SJSA1 (cell line): ENCODE data around the gene THPO. TPM values are rescaled to one million over a fixed set of nuclear protein-coding genes. Genes with fewer than 3 reads are reported as not detected.
A peak's percentile ranks its signal among the peaks of the same experiment; 100 is the strongest.
"Not testable (repeated sequence)": the region's sequence is repeated elsewhere in the genome, so short reads cannot be mapped to it uniquely, and the experiment has no call there.

ENCODE experiments used
- DNase-seq, 2 experiments: peaks; one replicate each; pipeline ENCODE4 v3.0.0-alpha.2; 2015 to 2020; ENCODE audit warnings: low spot score in 2 of 2, low read depth in 1 of 2
- H3K27ac ChIP-seq: fragments of 250-450 bp; sonication (Bioruptor Pico); 2 replicates; pipeline ENCODE4 v1.5.1; 2020; ENCODE audit warnings: mild to moderate bottlenecking, moderate library complexity
- H3K27me3 ChIP-seq: fragments of 250-450 bp; sonication (Bioruptor Pico); replicated peaks from 2 replicates; pipeline ENCODE4 v1.5.1; 2020; ENCODE audit warnings: mild to moderate bottlenecking, moderate library complexity
- H3K36me3 ChIP-seq: fragments of 250-450 bp; sonication (Bioruptor Pico); 2 replicates; pipeline ENCODE4 v1.5.1; 2020; ENCODE audit warnings: mild to moderate bottlenecking
- H3K4me1 ChIP-seq: fragments of 250-450 bp; sonication (Bioruptor Pico); replicated peaks from 2 replicates; pipeline ENCODE4 v1.6.1; 2021; ENCODE audit warnings: mild to moderate bottlenecking
- H3K4me3 ChIP-seq: fragments of 250-450 bp; sonication (Bioruptor Pico); 2 replicates; pipeline ENCODE4 v1.5.1; 2020; ENCODE audit warnings: mild to moderate bottlenecking
- H3K9me3 ChIP-seq: fragments of 250-450 bp; sonication (Bioruptor Pico); replicated peaks from 2 replicates; pipeline ENCODE4 v1.5.1; 2020; ENCODE audit warnings: mild to moderate bottlenecking
- total RNA-seq: library from RNA; depleted of rRNA; stranded (reverse); fragments of >200 nt; shearing (Covaris generic); gene quantifications from 2 replicates; pipeline ENCODE4 v1.2.3, GENCODE V29; 2014

The THPO gene
- total RNA-seq, 1 experiment from 2014 or later = not detected

- DNase-seq = no peak
- Histone ChIP-seq H3K36me3 (peaks cover 23% of the 10 kb centered on the region), H3K27me3 (no peaks in the 10 kb centered on the region), H3K4me1 (peaks cover 27% of the 10 kb centered on the region), H3K4me3 (no peak overlapping the region), H3K9me3 (no peaks in the 10 kb centered on the region), H3K27ac (no peak overlapping the region)
Measured at GRCh38 chr3:184344579-184345316, 33.3 kb downstream of the THPO start.

- Histone ChIP-seq H3K27ac (no peak overlapping the region), H3K4me3 (no peak overlapping the region), H3K4me1 (peaks cover 27% of the 10 kb centered on the region), H3K9me3 (no peaks in the 10 kb centered on the region), H3K27me3 (no peaks in the 10 kb centered on the region), H3K36me3 (peaks cover 23% of the 10 kb centered on the region)
- DNase-seq = no peak
Measured at GRCh38 chr3:184343200-184343876, 34.7 kb downstream of the THPO start.

GRCh38 chr3:184341925-184342324 is 36.1 kb downstream of the THPO start:
- Histone ChIP-seq H3K4me1 (peaks cover 31% of the 10 kb centered on the region), H3K27ac (no peak overlapping the region), H3K27me3 (no peaks in the 10 kb centered on the region), H3K9me3 (no peaks in the 10 kb centered on the region), H3K36me3 (peaks cover 16% of the 10 kb centered on the region), H3K4me3 (no peak overlapping the region)
- DNase-seq = no peak

- H3K4me3 ChIP-seq, H3K27ac ChIP-seq, H3K27me3 ChIP-seq, H3K9me3 ChIP-seq, DNase-seq: not testable (repeated sequence)
- Histone ChIP-seq H3K4me1 (peaks cover 45% of the 10 kb centered on the region), H3K36me3 (peaks cover 20% of the 10 kb centered on the region)
Measured at GRCh38 chr3:184339451-184340135, 38.4 kb downstream of the THPO start.

GRCh38 chr3:184339001-184339400 is 39.0 kb downstream of the THPO start:
- Histone ChIP-seq H3K27me3 (no peaks in the 10 kb centered on the region), H3K4me1 (peaks cover 51% of the 10 kb centered on the region), H3K4me3 (no peak overlapping the region), H3K9me3 (no peaks in the 10 kb centered on the region), H3K27ac (no peak overlapping the region), H3K36me3 (peaks cover 22% of the 10 kb centered on the region)
- no peak for DNase-seq

- Histone ChIP-seq H3K4me3 (no peak overlapping the region), H3K9me3 (no peaks in the 10 kb centered on the region), H3K27ac (no peak overlapping the region), H3K4me1 (peaks cover 55% of the 10 kb centered on the region), H3K36me3 (peaks cover 26% of the 10 kb centered on the region), H3K27me3 (no peaks in the 10 kb centered on the region)
- DNase-seq = no peak
Measured at GRCh38 chr3:184338511-184338945, 39.5 kb downstream of the THPO start.

GRCh38 chr3:184337981-184338380 is 40.0 kb downstream of the THPO start:
- no peaks in the 10 kb centered on the region for H3K9me3 ChIP-seq
- no peak overlapping the region for H3K4me3 ChIP-seq
- H3K36me3 ChIP-seq = peaks cover 29% of the 10 kb centered on the region
- no peaks in the 10 kb centered on the region for H3K27me3 ChIP-seq
- no peak for DNase-seq
- peaks cover 61% of the 10 kb centered on the region for H3K4me1 ChIP-seq
- no peak overlapping the region for H3K27ac ChIP-seq

- peaks cover 67% of the 10 kb centered on the region for H3K4me1 ChIP-seq
- DNase-seq = no peak
Measured at GRCh38 chr3:184337399-184337714, 40.6 kb downstream of the THPO start, which contains the start of gene FAM131A. TSS of gene FAM131A (plus strand) at chr3:184337600. CDS start at chr3:184337631, 31 bp downstream.

GRCh38 chr3:184336547-184337398 is 41.2 kb downstream of the THPO start:
- peak overlapping the region; percentile 54 for H3K4me3 ChIP-seq
- peaks cover 73% of the 10 kb centered on the region for H3K4me1 ChIP-seq
- peak in 1 of 2 experiments; percentile 26 for DNase-seq

More at GRCh38 chr3:184337399-184337714, 40.6 kb downstream of the THPO start, which contains the start of gene FAM131A:
- Histone ChIP-seq H3K4me3 (peak within 1 kb of the TSS; percentile 54), H3K9me3 (no peaks in the 10 kb centered on the region), H3K27me3 (no peaks in the 10 kb centered on the region), H3K36me3 (peaks cover 35% of the 10 kb centered on the region), H3K27ac (no peak within 1 kb of the TSS)

GRCh38 chr3:184335661-184336546 is 42.1 kb downstream of the THPO start:
- Histone ChIP-seq H3K4me1 (peaks cover 78% of the 10 kb centered on the region), H3K4me3 (peak overlapping the region; percentile 54), H3K36me3 (peaks cover 50% of the 10 kb centered on the region), H3K9me3 (no peaks in the 10 kb centered on the region), H3K27me3 (no peaks in the 10 kb centered on the region), H3K27ac (peak overlapping the region; percentile 78)
- peak; percentile 77 to 81 for DNase-seq

More at GRCh38 chr3:184336547-184337398, 41.2 kb downstream of the THPO start:
- H3K27me3 ChIP-seq = no peaks in the 10 kb centered on the region
- H3K36me3 ChIP-seq = peaks cover 41% of the 10 kb centered on the region
- no peaks in the 10 kb centered on the region for H3K9me3 ChIP-seq
- no peak overlapping the region for H3K27ac ChIP-seq

- Histone ChIP-seq H3K4me3 (peak overlapping the region; percentile 54), H3K9me3 (no peaks in the 10 kb centered on the region), H3K27me3 (no peaks in the 10 kb centered on the region), H3K36me3 (peaks cover 56% of the 10 kb centered on the region), H3K4me1 (peaks cover 75% of the 10 kb centered on the region), H3K27ac (peak overlapping the region; percentile 78)
- DNase-seq = no peak
Measured at GRCh38 chr3:184335291-184335660, 42.7 kb downstream of the THPO start.

GRCh38 chr3:184334470-184335158 is 43.4 kb downstream of the THPO start:
- Histone ChIP-seq H3K4me3 (no peak overlapping the region), H3K27ac (peak overlapping the region; percentile 81), H3K4me1 (peaks cover 68% of the 10 kb centered on the region), H3K27me3 (no peaks in the 10 kb centered on the region), H3K36me3 (peaks cover 63% of the 10 kb centered on the region), H3K9me3 (no peaks in the 10 kb centered on the region)
- peak; percentile 54 to 83 for DNase-seq
